Subcutaneous abdominal adipose tissue (tissue), 5 donors: ENCODE data around the gene VAV3.
"Not testable (repeated sequence)": the region's sequence is repeated elsewhere in the genome, so short reads cannot be mapped to it uniquely, and the experiment has no call there.

Experiments
- H3K27ac ChIP-seq: one replicate; pipeline ENCODE4 v1.7.0; 2013; ENCODE audit warnings: low read depth, mild to moderate bottlenecking, inconsistent platforms, low read length, moderate library complexity
- H3K27me3 ChIP-seq, 5 donors: one replicate each; pipeline ENCODE4 v1.7.0; 2013; ENCODE audit warnings: low read length in 5 of 5, inconsistent platforms in 1 of 5; ENCODE audit not compliant: control insufficient read depth in 5 of 5, insufficient read depth in 4 of 5
- H3K36me3 ChIP-seq, 5 donors: one replicate each; pipeline ENCODE4 v1.7.0; 2013; ENCODE audit warnings: low read length in 5 of 5; ENCODE audit not compliant: control insufficient read depth in 5 of 5, insufficient read depth in 5 of 5
- H3K4me1 ChIP-seq, 5 donors: one replicate each; pipeline ENCODE4 v1.7.0; 2013; ENCODE audit warnings: low read length in 5 of 5, mild to moderate bottlenecking in 3 of 5, moderate library complexity in 1 of 5; ENCODE audit not compliant: control insufficient read depth in 5 of 5, insufficient read depth in 5 of 5
- H3K4me3 ChIP-seq, 5 donors: one replicate each; pipeline ENCODE4 v1.7.0; 2013; ENCODE audit warnings: low read length in 5 of 5, low read depth in 1 of 5
- H3K9ac ChIP-seq, 5 donors: one replicate each; pipeline ENCODE4 v1.7.0; 2013; ENCODE audit warnings: low read length in 5 of 5, mild to moderate bottlenecking in 4 of 5, moderate library complexity in 3 of 5
- H3K9me3 ChIP-seq, 5 donors: one replicate each; pipeline ENCODE4 v1.7.0; 2013; ENCODE audit warnings: low read length in 5 of 5; ENCODE audit not compliant: control insufficient read depth in 5 of 5
- donor health status: healthy.
- donor health status: healthy.
- donor health status: healthy.
- donor health status: healthy.
- donor health status: healthy.

Gene VAV3

GRCh38 chr1:107740579-107740978, 224.4 kb downstream of the VAV3 start:
- Histone ChIP-seq H3K4me1 (peaks cover 0 to 9% (median 0%) of the 10 kb centered on the region in 5 donors), H3K9me3 (no peaks in the 10 kb centered on the region), H3K27me3 (no peaks in the 10 kb centered on the region), H3K27ac (no peak overlapping the region), H3K9ac (no peak overlapping the region), H3K4me3 (no peak overlapping the region), H3K36me3 (no peaks in the 10 kb centered on the region)

GRCh38 chr1:107739651-107740050, 225.3 kb downstream of the VAV3 start:
- Histone ChIP-seq H3K4me1 (peaks cover 0 to 9% (median 0%) of the 10 kb centered on the region in 5 donors), H3K9ac (no peak overlapping the region)

GRCh38 chr1:107739201-107739600, 225.8 kb downstream of the VAV3 start:
- Histone ChIP-seq H3K9me3 (peaks cover 0 to 1% (median 0%) of the 10 kb centered on the region in 5 donors), H3K36me3 (no peaks in the 10 kb centered on the region), H3K27me3 (no peaks in the 10 kb centered on the region), H3K4me1 (peaks cover 0 to 9% (median 0%) of the 10 kb centered on the region in 5 donors), H3K27ac (no peak overlapping the region), H3K9ac (no peak overlapping the region), H3K4me3 (no peak overlapping the region)

More at GRCh38 chr1:107739651-107740050, 225.3 kb downstream of the VAV3 start:
- Histone ChIP-seq H3K9me3 (no peaks in the 10 kb centered on the region), H3K27ac (no peak overlapping the region), H3K27me3 (no peaks in the 10 kb centered on the region), H3K36me3 (no peaks in the 10 kb centered on the region), H3K4me3 (no peak overlapping the region)

GRCh38 chr1:107733401-107733800, 231.6 kb downstream of the VAV3 start:
- H3K27me3 ChIP-seq, H3K4me3 ChIP-seq, H3K9ac ChIP-seq, H3K9me3 ChIP-seq, H3K36me3 ChIP-seq, H3K4me1 ChIP-seq, H3K27ac ChIP-seq: not testable (repeated sequence)

- H3K27me3 ChIP-seq: no peaks in the 10 kb centered on the region
- no peak overlapping the region for H3K9ac ChIP-seq
- no peak overlapping the region for H3K27ac ChIP-seq
- no peak overlapping the region for H3K4me3 ChIP-seq
- H3K9me3 ChIP-seq: no peaks in the 10 kb centered on the region
- no peaks in the 10 kb centered on the region for H3K4me1 ChIP-seq
- peaks cover 0 to 3% (median 0%) of the 10 kb centered on the region in 5 donors for H3K36me3 ChIP-seq
These were observed 237.1 kb downstream of the VAV3 start for GRCh38 chr1:107727866-107728265.

GRCh38 chr1:107726860-107727259, 238.1 kb downstream of the VAV3 start:
- Histone ChIP-seq H3K4me1 (no peaks in the 10 kb centered on the region), H3K36me3 (peaks cover 0 to 3% (median 0%) of the 10 kb centered on the region in 5 donors), H3K9ac (no peak overlapping the region), H3K27ac (no peak overlapping the region), H3K27me3 (no peaks in the 10 kb centered on the region), H3K9me3 (no peaks in the 10 kb centered on the region), H3K4me3 (no peak overlapping the region)

GRCh38 chr1:107724648-107725047, 240.3 kb downstream of the VAV3 start:
- no peak overlapping the region for H3K9ac ChIP-seq
- H3K4me3 ChIP-seq: no peak overlapping the region
- no peaks in the 10 kb centered on the region for H3K9me3 ChIP-seq
- no peaks in the 10 kb centered on the region for H3K4me1 ChIP-seq
- H3K27ac ChIP-seq: no peak overlapping the region
- H3K27me3 ChIP-seq: no peaks in the 10 kb centered on the region
- peaks cover 0 to 3% (median 0%) of the 10 kb centered on the region in 5 donors for H3K36me3 ChIP-seq

- H3K36me3 ChIP-seq, H3K4me1 ChIP-seq, H3K9ac ChIP-seq, H3K27me3 ChIP-seq, H3K4me3 ChIP-seq, H3K27ac ChIP-seq, H3K9me3 ChIP-seq: not testable (repeated sequence)
These were observed 244.8 kb downstream of the VAV3 start for GRCh38 chr1:107720210-107720609.

GRCh38 chr1:107710005-107710404, 255.0 kb downstream of the VAV3 start:
- H3K9me3 ChIP-seq: peaks cover 0 to 5% (median 0%) of the 10 kb centered on the region in 5 donors
- H3K4me3 ChIP-seq: no peak overlapping the region
- H3K27me3 ChIP-seq: no peaks in the 10 kb centered on the region
- H3K9ac ChIP-seq: no peak overlapping the region
- no peaks in the 10 kb centered on the region for H3K4me1 ChIP-seq
- H3K27ac ChIP-seq: no peak overlapping the region
- H3K36me3 ChIP-seq: no peaks in the 10 kb centered on the region

- Histone ChIP-seq H3K27ac (no peak overlapping the region), H3K4me3 (no peak overlapping the region), H3K4me1 (no peaks in the 10 kb centered on the region), H3K9me3 (peaks cover 0 to 5% (median 0%) of the 10 kb centered on the region in 5 donors), H3K36me3 (peaks cover 0 to 3% (median 0%) of the 10 kb centered on the region in 5 donors), H3K9ac (no peak overlapping the region), H3K27me3 (no peaks in the 10 kb centered on the region)
These were observed 257.9 kb downstream of the VAV3 start for GRCh38 chr1:107707111-107707510.

GRCh38 chr1:107706182-107706581, 258.8 kb downstream of the VAV3 start:
- H3K4me1 ChIP-seq: no peaks in the 10 kb centered on the region
- H3K27me3 ChIP-seq: no peaks in the 10 kb centered on the region
- H3K9me3 ChIP-seq: peaks cover 0 to 3% (median 0%) of the 10 kb centered on the region in 5 donors

More at GRCh38 chr1:107706182-107706581, 258.8 kb downstream of the VAV3 start:
- Histone ChIP-seq H3K9ac (no peak overlapping the region), H3K36me3 (peaks cover 0 to 3% (median 0%) of the 10 kb centered on the region in 5 donors), H3K4me3 (no peak overlapping the region), H3K27ac (no peak overlapping the region)
